Astrocyte of the spinal cord (primary cell): ENCODE data around the gene GATA1.

Experiments
- DNase-seq: peaks from one replicate; pipeline ENCODE4 v3.0.0; 2011; ENCODE audit warnings: low read depth, low spot score
- H3K4me3 ChIP-seq: 2 replicates; pipeline ENCODE4 v1.5.1; 2011; ENCODE audit warnings: low read depth, mild to moderate bottlenecking, low read length, moderate library complexity
- in situ Hi-C: cut with HindIII; loops from 2 replicates; pipeline ENCODE4 v1.10.0; 2017; ENCODE audit warnings: low sequenced_read_pairs
- TF ChIP-seq, protein P1 (sequence below): IDR thresholded peaks from 2 replicates; pipeline ENCODE4 v1.5.1; 2012; ENCODE audit warnings: low read depth, mild to moderate bottlenecking, low read length, inconsistent platforms

GATA1 gene

DNA sequence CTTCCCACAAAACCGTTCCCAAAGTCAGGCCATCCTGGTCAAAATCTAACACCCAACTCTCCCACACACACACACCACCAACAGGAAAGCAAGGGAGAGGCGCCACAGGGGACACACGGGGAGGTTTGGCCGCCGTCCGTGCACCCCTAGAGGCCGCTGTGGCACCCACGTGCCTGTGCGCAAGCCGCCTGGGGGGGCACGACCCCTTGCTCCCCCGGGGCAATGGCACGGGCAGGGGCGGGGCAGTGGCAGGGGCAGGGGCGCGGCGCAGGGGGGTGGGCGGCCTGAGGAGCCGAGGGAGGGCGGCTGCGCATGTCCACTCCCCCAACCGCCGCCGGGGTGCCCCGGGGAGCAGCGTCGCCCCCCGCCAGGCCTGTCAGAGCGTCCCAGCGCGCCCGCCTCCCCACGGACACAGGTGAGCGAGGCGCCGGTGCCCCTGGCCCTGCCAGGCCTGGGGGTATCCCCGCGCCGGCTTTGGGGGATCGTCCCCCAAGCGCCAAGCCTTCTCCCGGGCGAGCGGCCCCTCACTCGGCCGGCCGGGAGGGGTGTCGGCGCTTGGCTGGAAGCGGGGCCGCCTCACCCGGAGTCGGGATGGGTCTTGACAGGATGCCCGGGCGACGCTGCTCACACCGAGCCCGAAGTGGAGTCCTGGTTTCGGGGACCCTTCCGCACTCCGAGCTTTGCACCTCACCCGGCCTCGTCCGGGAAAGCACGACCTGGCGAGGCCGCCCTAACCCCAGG lies 39.9 kb downstream of the GATA1 start, which contains the start of gene ERAS:
Gene ERAS (plus strand): TSS at position 379 of the 741 bp plus-strand sequence. CDS start 2,611 bp downstream, outside the sequence.
- H3K4me3 ChIP-seq = no peak within 1 kb of the TSS
- in situ Hi-C loops = no loop called here
- DNase-seq = no peak

DNA sequence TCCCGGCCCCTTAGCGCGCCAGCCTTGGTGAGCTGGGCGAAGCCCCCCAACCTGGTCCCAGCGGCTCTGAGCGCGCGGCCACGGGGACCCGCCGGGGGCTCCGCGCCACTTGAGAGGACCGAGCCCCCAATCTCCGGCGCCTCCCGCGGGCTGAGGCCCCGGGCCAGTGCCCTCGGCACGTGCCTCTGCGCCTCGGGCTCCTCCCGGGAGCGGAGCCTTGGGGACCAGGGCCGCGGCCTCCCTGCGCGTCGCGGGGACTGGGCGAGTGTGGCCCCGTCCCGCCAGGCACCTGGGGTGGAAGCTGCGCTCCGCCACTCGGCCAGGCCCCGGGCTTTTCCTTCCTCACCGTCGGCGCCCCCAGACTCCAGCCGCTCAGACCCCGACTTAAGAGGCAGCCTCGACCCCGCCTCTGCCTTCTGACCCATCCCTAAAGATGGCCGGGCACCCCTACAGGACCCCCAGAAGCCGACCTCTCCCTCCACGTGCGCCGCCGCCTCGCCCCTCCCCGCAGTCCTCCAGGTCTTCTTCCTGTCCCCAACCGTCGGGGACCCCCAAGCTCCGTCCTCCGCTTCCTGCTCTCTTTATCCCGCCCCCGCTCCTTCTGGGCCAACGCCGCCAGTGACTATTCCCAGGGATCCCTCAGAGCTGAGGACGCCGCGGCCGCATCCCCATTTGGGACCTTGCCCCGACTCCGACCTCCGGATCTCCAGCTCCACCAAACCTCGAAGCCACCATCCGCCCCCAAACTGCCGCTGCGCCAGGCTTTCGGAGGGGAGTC lies 40.7 kb downstream of the GATA1 start:
- H3K4me3 ChIP-seq = no peak overlapping the region
- in situ Hi-C loops = no loop called here
- DNase-seq = no peak
- TF ChIP-seq, protein P1, sequence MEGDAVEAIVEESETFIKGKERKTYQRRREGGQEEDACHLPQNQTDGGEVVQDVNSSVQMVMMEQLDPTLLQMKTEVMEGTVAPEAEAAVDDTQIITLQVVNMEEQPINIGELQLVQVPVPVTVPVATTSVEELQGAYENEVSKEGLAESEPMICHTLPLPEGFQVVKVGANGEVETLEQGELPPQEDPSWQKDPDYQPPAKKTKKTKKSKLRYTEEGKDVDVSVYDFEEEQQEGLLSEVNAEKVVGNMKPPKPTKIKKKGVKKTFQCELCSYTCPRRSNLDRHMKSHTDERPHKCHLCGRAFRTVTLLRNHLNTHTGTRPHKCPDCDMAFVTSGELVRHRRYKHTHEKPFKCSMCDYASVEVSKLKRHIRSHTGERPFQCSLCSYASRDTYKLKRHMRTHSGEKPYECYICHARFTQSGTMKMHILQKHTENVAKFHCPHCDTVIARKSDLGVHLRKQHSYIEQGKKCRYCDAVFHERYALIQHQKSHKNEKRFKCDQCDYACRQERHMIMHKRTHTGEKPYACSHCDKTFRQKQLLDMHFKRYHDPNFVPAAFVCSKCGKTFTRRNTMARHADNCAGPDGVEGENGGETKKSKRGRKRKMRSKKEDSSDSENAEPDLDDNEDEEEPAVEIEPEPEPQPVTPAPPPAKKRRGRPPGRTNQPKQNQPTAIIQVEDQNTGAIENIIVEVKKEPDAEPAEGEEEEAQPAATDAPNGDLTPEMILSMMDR = no peak

More for the DNA sequence above, 39.9 kb downstream of the GATA1 start, which contains the start of gene ERAS:
- TF ChIP-seq, protein P1 = no peak

DNA sequence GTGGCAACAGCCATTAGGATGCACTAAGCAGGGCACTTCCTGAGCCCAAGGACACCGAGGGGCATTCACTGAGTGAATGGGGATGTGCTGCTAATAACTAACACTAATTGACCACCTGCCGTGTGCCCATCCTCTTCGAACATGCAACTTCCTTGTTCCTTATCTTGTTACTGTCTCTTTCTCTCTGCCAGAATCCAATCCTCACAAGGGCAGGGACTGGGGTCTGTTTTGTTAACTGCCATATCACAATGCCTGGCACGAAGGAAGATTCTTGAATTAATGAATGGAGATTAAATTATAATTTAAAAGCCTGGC lies 41.2 kb downstream of the GATA1 start:
- in situ Hi-C loops = no loop called here

DNA sequence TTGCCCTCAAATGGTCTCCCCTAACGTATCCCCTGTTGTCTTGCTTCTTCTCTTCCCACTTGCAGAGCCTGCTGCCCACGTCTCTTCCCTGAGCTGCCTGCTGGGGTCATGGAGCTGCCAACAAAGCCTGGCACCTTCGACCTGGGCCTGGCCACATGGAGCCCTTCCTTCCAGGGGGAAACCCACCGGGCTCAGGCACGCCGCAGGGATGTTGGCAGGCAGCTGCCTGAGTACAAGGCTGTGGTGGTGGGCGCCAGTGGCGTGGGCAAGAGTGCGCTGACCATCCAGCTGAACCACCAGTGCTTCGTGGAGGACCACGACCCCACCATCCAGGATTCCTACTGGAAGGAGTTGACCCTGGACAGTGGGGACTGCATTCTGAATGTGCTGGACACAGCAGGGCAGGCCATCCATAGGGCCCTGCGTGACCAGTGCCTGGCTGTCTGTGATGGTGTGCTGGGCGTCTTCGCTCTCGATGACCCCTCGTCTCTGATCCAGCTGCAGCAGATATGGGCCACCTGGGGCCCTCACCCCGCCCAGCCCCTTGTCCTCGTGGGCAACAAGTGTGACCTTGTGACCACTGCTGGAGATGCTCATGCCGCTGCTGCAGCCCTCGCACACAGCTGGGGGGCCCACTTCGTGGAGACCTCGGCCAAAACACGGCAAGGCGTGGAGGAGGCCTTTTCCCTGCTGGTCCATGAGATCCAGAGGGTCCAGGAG lies 42.8 kb downstream of the GATA1 start:
- TF ChIP-seq, protein P1 = no peak
- DNase-seq = no peak
- in situ Hi-C loops = no loop called here
- H3K4me3 ChIP-seq = no peak overlapping the region

More for the DNA sequence above, 41.2 kb downstream of the GATA1 start:
- TF ChIP-seq, protein P1 = no peak
- no peak overlapping the region for H3K4me3 ChIP-seq
- no peak for DNase-seq

DNA sequence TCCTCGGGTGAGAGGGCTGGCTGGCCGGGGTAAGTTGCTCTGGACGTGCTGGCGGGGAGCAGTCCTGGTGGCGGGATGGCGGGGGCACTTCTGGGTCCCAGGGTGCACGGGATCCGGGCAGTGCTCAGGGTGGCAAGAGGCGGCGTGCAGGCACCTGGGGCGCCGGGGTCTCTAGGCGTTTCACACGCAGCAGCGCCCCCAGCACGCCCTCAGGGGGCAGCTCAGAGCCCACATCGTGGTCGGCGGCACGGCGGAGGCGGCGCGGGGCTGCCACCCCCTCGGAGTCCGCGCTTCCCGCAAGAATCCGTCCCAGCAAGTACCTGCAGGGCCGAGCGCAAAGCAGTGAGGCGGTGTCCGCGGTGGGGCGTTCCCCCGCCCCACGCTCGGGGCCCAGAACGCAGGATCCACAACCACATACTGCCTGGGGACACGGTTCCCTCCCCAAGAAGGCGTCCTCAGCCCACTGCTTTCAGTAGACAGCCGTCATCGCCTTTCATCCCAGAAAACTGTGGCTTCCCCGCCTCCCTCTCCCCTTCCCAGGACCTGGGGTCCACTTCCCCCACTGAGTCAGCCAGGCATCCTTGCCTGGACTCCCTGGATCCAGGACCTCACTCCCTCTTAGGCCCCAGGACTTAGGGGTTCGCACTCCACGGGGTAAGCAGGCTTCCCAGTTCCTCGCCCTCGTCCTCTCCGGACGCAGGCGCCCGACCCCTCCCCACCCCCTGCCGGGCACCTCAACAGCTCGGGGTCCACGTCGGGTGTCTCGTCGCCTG lies 44.9 kb downstream of the GATA1 start:
- DNase-seq = no peak
- TF ChIP-seq, protein P1 = no peak
- H3K4me3 ChIP-seq = no peak overlapping the region
- in situ Hi-C loops = no loop called here

DNA sequence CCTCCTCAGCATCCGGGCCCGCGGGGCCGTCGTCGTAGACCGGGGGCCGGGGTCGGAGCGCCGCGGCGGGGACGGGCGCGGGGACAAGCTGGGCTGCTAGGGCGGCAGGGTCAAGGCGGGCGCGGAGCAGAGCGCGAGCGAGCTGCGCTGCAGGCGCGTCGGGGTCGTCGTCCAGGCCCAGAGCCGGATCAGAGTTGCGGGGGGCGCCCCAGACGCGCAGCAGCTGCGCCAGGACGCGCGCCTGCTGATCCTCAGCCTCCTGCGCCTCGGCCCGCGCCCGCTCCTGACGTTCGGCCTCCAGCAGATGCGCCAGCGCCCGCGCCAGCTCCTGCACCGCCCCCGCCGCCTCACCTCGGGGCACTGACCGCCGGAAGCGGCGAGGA lies 45.5 kb downstream of the GATA1 start:
- no peak for DNase-seq
- in situ Hi-C loops = no loop called here
- TF ChIP-seq, protein P1 = no peak
- no peak overlapping the region for H3K4me3 ChIP-seq
